ENCODE results near the gene NENF.

Gene NENF

DNA sequence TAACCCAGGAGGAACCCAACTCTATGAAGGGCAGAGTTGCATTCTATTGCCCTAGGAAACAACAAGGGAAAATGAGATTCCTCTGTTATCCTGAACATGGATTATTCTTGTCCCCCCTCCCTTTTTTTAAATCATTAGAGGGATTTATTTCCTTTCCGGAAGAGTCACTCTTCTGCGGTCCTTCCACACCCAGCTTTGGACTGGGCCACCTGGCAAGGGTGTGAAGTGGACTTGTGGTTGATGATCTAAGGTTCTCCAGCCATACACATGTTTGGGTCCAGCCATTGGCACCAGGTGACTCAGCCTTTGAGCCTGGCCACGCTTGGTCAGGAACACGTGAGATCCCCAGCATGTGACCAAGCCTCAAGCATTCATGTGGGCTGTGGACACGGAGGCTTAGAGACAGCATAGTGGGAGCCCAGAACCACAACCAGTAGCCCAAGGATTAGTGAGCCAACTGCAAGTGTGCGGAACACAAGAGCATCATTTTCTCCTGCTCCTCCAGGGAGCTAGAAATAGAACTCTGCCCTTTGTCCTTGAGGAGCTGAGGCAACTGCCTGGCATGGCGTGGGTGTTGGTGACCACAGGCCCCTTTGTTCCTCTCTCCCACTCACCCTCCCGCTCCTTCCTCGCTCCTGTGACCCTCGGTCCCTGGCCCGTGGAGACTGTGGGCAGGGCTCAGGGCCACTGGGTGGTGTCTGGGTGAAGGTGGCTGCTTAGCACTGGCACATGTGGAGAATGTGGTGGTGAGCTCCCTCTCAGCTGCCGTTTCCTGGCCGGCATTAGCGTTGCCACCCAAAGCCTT, 50.1 kb downstream of the NENF start:
- DNase-seq: no peak

DNA sequence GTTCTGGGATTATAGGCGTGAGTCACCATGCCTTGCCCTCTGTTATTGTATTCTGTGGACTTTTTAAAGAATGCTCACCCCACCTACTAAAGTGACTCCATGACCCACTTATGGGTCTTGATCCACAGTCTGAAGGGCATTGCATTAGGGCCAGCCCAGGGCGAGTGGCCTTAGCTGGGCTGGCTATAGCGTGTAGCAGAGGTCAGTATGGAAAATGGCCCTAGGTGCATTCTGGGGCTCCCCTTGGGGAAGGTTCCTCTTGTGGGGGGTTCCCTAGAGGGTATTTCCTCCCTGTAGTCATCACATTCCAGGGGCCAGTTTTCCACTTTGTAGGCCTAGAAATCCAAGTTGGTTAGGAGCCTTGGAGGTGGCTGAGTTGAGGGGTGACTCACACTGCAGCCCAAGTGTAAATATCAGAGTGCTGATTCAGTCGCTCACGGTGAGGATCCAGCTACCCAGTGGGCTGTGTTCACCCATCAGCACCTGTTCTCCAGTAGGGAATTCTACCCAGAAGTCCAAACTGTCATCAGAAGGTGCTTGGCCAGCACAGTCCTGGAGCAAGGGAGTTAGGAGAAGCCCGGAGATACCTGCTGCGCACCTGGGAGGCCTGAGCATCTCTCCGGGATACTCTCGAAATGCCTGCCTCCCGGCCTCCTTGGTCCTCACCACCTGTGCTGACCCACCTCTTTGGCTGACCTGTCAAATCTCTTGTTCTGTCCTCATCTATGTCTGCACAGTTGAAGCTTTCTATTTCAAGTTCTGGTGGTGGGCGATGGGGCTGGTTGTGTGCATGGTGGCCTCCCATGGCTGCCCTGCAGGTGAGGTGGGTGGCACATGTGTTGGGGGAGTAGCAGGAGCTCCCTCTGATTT, 52.2 kb downstream of the NENF start:
- DNase-seq: peak; percentile 86

DNA sequence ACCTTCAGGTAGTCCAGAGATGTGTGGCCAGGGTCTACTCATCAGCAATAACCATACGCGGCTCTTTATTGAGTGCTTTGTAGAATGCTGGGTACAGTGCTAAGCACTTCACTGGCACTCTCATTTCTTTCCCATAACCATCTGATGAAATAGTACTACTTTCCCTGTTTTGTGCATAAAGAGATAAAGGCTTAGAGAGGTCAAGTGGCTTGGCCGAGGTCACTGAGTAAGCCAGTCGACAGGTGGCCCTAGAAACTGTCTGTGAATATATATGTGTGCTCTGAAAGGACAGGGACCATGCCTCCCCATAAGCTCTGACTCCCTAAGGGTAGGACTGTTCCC, 52.8 kb downstream of the NENF start:
- DNase-seq: no peak

DNA sequence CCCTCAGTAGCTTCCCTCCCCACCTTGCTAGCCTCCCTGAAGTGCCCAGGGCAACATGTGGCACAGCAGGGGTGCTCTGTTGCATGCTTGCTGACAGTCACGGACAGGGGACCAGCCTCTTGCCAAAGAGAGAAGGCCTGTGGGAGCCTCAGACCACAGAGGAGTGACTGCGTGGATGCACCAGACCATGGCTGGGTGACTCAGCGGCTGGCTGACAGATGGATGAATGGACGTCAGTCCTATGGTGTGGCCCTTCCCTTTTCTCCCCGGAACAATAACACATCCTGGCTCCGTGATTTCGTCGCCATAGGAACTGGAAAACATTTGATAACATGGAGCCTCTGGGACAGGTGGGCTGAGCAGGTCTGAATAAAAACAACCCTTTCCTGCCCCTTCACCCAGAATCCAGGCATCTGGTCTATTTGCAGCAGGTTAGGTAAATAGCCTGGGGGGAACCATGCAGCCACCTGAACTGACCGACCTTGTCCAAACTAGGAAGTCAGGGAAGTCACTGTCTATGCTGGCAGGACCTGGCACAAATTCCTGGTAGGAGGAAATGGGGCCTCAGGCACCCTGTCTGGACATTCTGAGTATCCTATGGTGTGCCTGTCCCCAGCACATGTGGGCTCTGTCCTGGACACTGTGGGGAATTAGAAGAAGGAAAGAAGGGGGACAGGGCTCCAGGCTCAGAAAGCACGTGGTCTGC, 53.3 kb downstream of the NENF start:
- DNase-seq: peak; percentile 93

DNA sequence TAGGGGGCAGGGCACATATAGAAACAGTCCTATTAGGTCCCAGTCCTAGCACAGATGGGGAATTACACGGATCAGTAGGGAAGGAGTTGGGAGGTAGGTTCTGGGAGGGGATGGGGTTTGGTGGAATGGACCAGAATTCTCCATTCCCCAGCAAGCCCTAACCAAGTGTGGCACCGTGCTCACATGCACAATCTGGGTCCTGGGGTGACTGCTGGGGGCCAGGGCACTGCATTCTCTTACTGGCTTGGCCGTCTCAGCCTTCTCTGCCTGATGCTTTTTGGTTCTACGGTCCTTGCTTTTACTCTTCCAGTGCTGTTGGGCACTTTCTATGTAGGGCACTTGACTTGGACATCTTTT, 53.9 kb downstream of the NENF start:
- no peak for DNase-seq

DNA sequence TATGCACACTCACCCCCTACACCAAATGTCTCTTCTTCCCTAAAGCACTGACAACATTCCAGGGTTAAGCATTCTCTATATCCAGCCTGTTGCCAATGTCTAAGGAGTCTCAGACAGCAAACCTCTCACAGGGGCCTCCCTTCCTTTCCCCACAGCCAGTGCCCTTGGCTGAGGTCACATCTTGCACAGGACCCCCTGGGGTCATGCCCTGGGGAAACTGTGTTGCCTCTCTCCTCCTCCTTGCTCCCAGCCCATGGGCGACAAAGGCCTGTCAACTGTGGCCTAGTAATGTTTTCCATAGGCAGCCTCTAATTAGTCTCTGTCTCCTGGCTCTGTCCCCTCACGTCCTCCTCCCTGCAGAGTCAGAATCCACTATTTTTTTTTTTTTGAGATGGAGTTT, 54.6 kb downstream of the NENF start:
- DNase-seq: no peak

DNA sequence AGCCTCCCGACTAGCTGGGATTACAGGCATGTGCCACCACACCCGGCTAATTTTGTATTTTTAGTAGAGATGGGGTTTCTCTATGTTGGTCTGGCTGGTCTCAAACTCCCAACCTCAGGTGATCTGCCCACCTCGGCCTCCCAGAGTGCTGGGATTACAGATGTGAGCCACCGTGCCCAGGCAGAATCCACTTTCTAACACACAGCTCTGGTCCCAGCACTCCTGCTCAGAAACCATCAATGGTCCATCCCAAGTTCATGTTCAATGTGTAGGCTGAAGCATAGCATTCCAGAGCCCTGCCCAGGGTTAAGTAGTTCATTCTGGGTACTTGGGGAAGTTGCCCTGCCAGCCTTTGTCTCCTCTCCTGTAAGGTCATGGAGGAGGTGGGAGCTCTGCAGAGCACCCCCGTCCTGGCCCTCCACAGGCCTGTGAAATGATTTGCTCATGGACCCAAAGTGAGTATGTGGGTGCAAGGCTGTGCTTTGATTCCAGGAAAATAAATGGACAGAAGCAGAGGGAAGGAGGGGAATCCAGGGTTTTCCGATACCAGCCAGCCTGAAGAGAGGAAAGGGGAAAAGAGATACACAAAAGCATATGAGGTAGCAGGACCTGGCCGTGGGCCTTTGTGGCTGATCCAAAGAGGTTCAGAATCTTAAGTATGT, 55.2 kb downstream of the NENF start:
- no peak for DNase-seq

DNA sequence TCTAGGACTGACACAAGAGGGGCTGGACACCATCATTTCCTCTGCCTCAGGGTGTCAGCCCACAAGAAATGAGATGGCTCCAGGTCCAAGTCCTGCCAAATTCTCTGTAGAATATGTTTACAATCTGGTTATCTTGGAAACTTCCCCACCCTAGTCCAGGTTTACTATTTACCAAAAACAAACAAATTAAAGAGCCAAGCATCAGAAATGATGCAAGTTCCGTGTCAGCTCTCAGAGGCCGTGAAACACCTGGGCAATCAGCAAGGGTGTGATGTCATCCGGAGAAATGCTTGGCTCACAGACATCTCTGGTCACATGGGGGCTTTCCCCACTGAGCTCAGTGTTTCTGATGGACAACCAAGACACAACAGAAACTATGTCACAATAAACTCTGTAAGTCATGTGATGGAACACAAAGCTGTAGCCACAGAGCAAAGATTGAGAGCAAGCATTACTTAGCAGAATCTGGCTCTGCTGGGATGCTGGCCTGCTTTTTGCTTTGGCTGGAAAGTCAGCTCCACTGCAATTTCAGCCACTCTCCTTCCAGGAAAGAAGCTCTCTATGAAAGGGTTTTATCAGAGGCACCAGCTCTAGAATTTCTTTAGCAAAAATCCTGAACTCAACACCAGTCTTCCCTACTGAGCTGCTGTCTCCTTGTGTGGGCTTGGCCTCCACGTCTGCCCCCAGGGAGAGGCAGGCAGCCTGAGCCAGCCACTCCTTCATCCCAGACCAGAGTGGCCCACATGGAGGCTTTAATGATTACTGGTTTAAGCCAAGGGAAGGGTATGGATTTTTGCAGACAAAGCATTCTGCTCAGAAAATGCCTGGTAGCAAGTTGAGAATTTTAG, 55.9 kb downstream of the NENF start:
- DNase-seq: peak; percentile 72

DNA sequence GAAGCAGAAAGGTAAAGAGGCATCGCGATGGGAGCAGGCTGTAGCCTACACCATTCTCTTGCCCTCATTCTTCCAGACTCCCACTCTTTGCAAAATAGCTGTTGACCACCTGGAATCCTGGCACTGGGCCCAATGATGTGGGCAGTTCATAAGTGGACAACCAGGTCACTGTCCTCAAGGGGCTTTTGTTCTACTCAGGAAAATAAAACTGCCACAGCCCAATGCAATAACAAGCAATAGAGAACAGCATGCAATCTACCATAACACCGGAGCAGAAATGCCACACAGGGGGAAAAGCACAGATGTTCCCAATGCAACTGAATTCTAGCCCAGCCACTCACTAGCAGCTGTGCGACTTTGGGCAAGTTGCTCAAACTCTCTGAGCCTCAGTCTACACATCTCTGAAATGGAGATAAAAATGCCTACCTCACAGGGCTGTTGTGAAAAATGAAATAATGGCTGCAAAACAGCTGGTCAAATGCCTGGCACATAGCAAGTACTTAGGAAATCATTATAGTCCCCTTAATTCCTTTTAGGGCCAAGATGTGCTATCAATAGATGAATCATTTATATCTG, 56.7 kb downstream of the NENF start:
- DNase-seq: no peak

DNA sequence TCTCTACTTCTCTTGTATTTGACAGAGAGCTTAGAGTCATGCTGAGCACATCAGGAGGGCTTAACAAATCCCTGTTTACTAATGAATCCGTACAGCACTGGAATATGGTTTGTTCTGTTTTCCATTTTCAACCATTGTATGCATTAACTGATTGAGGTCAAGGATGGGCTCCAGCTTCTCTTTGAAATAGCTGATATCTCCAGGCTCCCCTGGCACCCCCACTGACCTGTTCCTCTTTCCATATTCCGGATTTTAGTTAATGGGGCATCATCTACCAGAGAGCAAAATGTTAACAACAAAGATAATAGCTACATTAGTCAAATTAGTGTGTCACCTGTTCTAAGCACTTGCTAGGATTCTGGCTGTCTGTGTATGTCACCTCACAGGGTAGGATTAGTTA, 57.6 kb downstream of the NENF start:
- no peak for DNase-seq

DNA sequence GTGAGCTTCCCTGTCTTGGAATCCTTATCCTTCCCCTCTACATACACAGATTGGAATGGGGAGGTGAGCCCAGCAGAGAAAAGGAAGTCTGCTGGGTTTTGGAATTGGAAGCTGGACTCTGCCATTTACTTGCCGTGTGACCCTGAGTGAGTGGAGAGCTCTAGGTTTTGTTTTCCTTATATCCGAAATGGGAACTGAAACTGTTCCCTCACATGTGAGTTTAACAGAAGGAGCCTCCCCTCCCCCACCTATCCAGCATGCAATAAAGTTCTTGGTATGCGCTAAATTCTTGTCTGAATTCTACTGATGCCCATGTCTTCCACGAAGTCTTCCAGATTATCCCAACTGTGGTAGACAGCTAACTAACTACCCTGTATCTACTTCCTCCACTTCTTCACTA, 58.7 kb downstream of the NENF start:
- DNase-seq: no peak

Measured in NCI-H226 (cell line).